SK-N-SH treated with all-trans-retinoic acid at 6 μM for 48 hours (cell line): Measurements from ENCODE around the gene IDI2.

Source experiments
- ATAC-seq: fragments of 200-7000 bp; cut with Tn5 transposase; 3 replicates; pipeline ENCODE4 v1.9.1; 2020; ENCODE audit warnings: mild to moderate bottlenecking, moderate library complexity
- ARNTL ChIP-seq: fragments of 450-650 bp; formaldehyde crosslinking; IDR thresholded peaks from 2 replicates; pipeline ENCODE4 v1.5.0; 2020; ENCODE audit warnings: low read depth, mild to moderate bottlenecking, moderate library complexity, borderline replicate concordance
- BACH2 ChIP-seq: fragments of 250-450 bp; sonication (Bioruptor Pico); IDR thresholded peaks from 2 replicates; pipeline ENCODE4 v1.9.0; 2021; ENCODE audit warnings: mild to moderate bottlenecking, borderline replicate concordance
- CSDC2 ChIP-seq: fragments of 250-450 bp; sonication (Bioruptor Pico); IDR thresholded peaks from 2 replicates; pipeline ENCODE4 v1.5.0; 2020; ENCODE audit warnings: mild to moderate bottlenecking, moderate library complexity
- ESRRG ChIP-seq: fragments of 250-450 bp; sonication (Bioruptor Pico); IDR thresholded peaks from 2 replicates; pipeline ENCODE4 v1.6.1; 2021; ENCODE audit warnings: mild to moderate bottlenecking
- GLIS3 ChIP-seq: fragments of 250-450 bp; sonication (Bioruptor Pico); IDR thresholded peaks from 2 replicates; pipeline ENCODE4 v1.5.0; 2020; ENCODE audit warnings: mild to moderate bottlenecking, moderate library complexity
- ISL1 ChIP-seq: fragments of 250-450 bp; sonication (Bioruptor Pico); IDR thresholded peaks from 2 replicates; pipeline ENCODE4 v2.1.2; 2022; ENCODE audit warnings: mild to moderate bottlenecking, moderate library complexity
- OSR1 ChIP-seq: fragments of 250-450 bp; sonication (Bioruptor Pico); IDR thresholded peaks from 2 replicates; pipeline ENCODE4 v1.8.0; 2022; ENCODE audit warnings: moderate library complexity, mild to moderate bottlenecking, inconsistent platforms
- PPARA ChIP-seq: fragments of 250-450 bp; sonication (Bioruptor Pico); IDR thresholded peaks from 2 replicates; pipeline ENCODE4 v1.5.0; 2020; ENCODE audit warnings: mild to moderate bottlenecking, borderline replicate concordance
- RARB ChIP-seq: fragments of 250-450 bp; sonication (Bioruptor Pico); IDR thresholded peaks from 2 replicates; pipeline ENCODE4 v1.8.0; 2021; ENCODE audit warnings: mild to moderate bottlenecking, moderate library complexity
- SNAI2 ChIP-seq: fragments of 250-450 bp; sonication (Bioruptor Pico); IDR thresholded peaks from 2 replicates; pipeline ENCODE4 v1.5.0; 2020; ENCODE audit warnings: mild to moderate bottlenecking, moderate library complexity
- TCF4 ChIP-seq: fragments of 250-450 bp; sonication (Bioruptor Pico); IDR thresholded peaks from 2 replicates; pipeline ENCODE4 v1.8.0; 2021; ENCODE audit warnings: mild to moderate bottlenecking, moderate library complexity, borderline replicate concordance
- TOX ChIP-seq: fragments of 250-450 bp; sonication (Bioruptor Pico); IDR thresholded peaks from 2 replicates; pipeline ENCODE4 v1.8.0; 2021; ENCODE audit warnings: mild to moderate bottlenecking, moderate library complexity, borderline replicate concordance
- ZC3H10 ChIP-seq: fragments of 250-450 bp; sonication (Bioruptor Pico); IDR thresholded peaks from 2 replicates; pipeline ENCODE4 v1.5.1; 2021; ENCODE audit warnings: mild to moderate bottlenecking, moderate library complexity
- ZFP3 ChIP-seq: fragments of 250-450 bp; sonication (Bioruptor Pico); IDR thresholded peaks from 2 replicates; pipeline ENCODE4 v1.5.0; 2020; ENCODE audit warnings: mild to moderate bottlenecking, moderate library complexity
- ZFP30 ChIP-seq: fragments of 450-650 bp; formaldehyde crosslinking; IDR thresholded peaks from 2 replicates; pipeline ENCODE4 v1.5.0; 2022; ENCODE audit warnings: mild to moderate bottlenecking, moderate library complexity
- ZNF565 ChIP-seq: fragments of 450-650 bp; formaldehyde crosslinking; conservative IDR thresholded peaks from 2 replicates; pipeline ENCODE4 v1.5.0; 2020; ENCODE audit warnings: low read depth, mild to moderate bottlenecking, moderate library complexity
- ZNF70 ChIP-seq: fragments of 450-650 bp; formaldehyde crosslinking; IDR thresholded peaks from 2 replicates; pipeline ENCODE4 v1.5.0; 2020; ENCODE audit warnings: mild to moderate bottlenecking, moderate library complexity
- ZNF8 ChIP-seq: fragments of 450-650 bp; formaldehyde crosslinking; IDR thresholded peaks from 2 replicates; pipeline ENCODE4 v1.5.0; 2020; ENCODE audit warnings: mild to moderate bottlenecking, moderate library complexity
- TF ChIP-seq, protein P1 (sequence below): fragments of 250-450 bp; sonication (Bioruptor Pico); IDR thresholded peaks from 2 replicates; pipeline ENCODE4 v1.8.0; 2021; ENCODE audit warnings: low read depth, mild to moderate bottlenecking, moderate library complexity, borderline replicate concordance
- TF ChIP-seq, protein P2 (sequence below): fragments of 250-450 bp; sonication (Bioruptor Pico); IDR thresholded peaks from 2 replicates; pipeline ENCODE4 v1.5.1; 2021; ENCODE audit warnings: mild to moderate bottlenecking, moderate library complexity
- TF ChIP-seq, protein P3 (sequence below): fragments of 250-450 bp; sonication (Bioruptor Pico); IDR thresholded peaks from 2 replicates; pipeline ENCODE4 v1.5.0; 2020; ENCODE audit warnings: mild to moderate bottlenecking, moderate library complexity
- TF ChIP-seq, protein P4 (sequence below): fragments of 250-450 bp; sonication (Bioruptor Pico); IDR thresholded peaks from 2 replicates; pipeline ENCODE4 v1.8.0; 2020; ENCODE audit warnings: mild to moderate bottlenecking, moderate library complexity, borderline replicate concordance
- TF ChIP-seq, protein P5 (sequence below): fragments of 250-450 bp; sonication (Bioruptor Pico); IDR thresholded peaks from 2 replicates; pipeline ENCODE4 v1.5.1; 2020; ENCODE audit warnings: low read depth, mild to moderate bottlenecking, moderate library complexity

The IDI2 gene

DNA sequence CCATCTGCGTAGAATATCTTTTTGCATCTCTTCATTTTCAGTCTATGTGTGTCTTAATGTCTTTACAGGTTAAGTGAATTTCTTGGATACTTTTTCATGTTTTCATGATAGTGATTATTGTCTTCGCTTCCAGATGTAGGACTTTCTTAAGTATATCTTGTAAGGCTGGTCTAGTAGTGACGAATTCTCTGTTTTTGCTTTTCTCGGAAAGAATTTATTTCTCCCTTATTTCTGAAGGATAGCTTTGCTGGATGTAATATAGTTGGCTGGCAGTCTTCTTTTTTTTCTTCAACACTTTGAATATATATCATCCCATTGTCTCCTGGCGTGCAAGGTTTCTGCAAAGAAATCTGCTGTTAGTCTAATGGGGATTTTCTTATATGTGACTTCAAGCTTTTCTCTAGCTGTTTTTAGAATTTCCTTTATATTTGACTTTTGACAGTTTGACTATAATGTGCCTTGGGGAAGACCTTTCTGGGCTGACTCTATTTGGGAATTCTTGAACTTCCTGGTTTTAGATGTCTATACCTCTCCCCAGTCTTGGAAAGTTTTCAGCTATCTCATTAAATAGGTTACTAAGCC, 23.1 kb downstream of the IDI2 start (continued):
- TF ChIP-seq, protein P1, sequence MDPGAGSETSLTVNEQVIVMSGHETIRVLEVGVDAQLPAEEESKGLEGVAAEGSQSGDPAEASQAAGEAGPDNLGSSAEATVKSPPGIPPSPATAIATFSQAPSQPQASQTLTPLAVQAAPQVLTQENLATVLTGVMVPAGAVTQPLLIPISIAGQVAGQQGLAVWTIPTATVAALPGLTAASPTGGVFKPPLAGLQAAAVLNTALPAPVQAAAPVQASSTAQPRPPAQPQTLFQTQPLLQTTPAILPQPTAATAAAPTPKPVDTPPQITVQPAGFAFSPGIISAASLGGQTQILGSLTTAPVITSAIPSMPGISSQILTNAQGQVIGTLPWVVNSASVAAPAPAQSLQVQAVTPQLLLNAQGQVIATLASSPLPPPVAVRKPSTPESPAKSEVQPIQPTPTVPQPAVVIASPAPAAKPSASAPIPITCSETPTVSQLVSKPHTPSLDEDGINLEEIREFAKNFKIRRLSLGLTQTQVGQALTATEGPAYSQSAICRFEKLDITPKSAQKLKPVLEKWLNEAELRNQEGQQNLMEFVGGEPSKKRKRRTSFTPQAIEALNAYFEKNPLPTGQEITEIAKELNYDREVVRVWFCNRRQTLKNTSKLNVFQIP (CRISPR knock-in tag) = no peak
- TF ChIP-seq, protein P2, sequence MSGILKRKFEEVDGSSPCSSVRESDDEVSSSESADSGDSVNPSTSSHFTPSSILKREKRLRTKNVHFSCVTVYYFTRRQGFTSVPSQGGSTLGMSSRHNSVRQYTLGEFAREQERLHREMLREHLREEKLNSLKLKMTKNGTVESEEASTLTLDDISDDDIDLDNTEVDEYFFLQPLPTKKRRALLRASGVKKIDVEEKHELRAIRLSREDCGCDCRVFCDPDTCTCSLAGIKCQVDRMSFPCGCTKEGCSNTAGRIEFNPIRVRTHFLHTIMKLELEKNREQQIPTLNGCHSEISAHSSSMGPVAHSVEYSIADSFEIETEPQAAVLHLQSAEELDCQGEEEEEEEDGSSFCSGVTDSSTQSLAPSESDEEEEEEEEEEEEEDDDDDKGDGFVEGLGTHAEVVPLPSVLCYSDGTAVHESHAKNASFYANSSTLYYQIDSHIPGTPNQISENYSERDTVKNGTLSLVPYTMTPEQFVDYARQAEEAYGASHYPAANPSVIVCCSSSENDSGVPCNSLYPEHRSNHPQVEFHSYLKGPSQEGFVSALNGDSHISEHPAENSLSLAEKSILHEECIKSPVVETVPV (CRISPR knock-in tag) = no peak
- no peak for TF ChIP-seq ZNF70 (CRISPR knock-in tag)

DNA sequence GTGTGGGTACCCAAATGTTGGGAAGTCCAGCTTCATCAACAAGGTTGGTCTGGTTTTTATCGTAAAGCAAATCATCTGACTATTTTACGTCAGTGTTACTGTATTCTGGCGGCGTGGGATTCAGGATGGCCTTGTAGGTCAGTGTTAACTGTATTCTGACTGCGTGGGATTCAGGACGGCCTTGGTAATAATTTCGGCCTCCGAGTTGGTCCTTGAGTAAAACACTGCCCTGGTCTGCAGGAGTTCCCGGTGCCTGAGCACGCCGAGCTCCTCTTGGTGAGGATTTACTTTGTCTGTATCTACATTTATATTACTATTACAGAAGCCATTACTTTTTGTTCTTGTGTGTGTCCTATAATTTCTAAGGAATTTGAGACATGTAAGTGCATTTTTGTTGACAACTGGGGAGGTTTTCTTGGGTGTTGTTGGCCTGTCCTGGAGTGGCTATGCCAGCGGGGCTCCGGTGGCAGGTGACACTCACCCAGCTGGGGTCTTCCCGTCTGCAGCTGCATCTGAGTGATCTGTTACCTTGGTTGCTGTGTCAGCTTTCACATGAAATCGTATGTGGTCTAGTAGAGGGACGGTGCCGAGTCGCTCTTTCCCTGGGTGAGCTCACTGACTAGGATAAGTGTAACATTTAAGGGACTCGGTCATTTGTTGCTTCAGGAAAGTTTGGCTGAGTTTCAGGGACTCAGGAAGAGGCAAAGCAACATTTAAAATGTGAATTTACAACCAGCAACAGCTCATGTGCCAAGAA, 28.2 kb downstream of the IDI2 start:
- TF ChIP-seq ZNF8 (CRISPR knock-in tag) (no peak), GLIS3 (CRISPR knock-in tag) (no peak), OSR1 (no peak), RARB (no peak), ZNF70 (CRISPR knock-in tag) (no peak), PPARA (CRISPR knock-in tag) (no peak), TCF4 (no peak), ISL1 (CRISPR knock-in tag) (no peak), ESRRG (CRISPR knock-in tag) (no peak), ZNF565 (CRISPR knock-in tag) (no peak), ZFP30 (CRISPR knock-in tag) (no peak), CSDC2 (CRISPR knock-in tag) (no peak)
- TF ChIP-seq, protein P3, sequence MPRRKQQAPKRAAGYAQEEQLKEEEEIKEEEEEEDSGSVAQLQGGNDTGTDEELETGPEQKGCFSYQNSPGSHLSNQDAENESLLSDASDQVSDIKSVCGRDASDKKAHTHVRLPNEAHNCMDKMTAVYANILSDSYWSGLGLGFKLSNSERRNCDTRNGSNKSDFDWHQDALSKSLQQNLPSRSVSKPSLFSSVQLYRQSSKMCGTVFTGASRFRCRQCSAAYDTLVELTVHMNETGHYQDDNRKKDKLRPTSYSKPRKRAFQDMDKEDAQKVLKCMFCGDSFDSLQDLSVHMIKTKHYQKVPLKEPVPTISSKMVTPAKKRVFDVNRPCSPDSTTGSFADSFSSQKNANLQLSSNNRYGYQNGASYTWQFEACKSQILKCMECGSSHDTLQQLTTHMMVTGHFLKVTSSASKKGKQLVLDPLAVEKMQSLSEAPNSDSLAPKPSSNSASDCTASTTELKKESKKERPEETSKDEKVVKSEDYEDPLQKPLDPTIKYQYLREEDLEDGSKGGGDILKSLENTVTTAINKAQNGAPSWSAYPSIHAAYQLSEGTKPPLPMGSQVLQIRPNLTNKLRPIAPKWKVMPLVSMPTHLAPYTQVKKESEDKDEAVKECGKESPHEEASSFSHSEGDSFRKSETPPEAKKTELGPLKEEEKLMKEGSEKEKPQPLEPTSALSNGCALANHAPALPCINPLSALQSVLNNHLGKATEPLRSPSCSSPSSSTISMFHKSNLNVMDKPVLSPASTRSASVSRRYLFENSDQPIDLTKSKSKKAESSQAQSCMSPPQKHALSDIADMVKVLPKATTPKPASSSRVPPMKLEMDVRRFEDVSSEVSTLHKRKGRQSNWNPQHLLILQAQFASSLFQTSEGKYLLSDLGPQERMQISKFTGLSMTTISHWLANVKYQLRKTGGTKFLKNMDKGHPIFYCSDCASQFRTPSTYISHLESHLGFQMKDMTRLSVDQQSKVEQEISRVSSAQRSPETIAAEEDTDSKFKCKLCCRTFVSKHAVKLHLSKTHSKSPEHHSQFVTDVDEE (CRISPR knock-in tag) = no peak
- TF ChIP-seq, protein P4, sequence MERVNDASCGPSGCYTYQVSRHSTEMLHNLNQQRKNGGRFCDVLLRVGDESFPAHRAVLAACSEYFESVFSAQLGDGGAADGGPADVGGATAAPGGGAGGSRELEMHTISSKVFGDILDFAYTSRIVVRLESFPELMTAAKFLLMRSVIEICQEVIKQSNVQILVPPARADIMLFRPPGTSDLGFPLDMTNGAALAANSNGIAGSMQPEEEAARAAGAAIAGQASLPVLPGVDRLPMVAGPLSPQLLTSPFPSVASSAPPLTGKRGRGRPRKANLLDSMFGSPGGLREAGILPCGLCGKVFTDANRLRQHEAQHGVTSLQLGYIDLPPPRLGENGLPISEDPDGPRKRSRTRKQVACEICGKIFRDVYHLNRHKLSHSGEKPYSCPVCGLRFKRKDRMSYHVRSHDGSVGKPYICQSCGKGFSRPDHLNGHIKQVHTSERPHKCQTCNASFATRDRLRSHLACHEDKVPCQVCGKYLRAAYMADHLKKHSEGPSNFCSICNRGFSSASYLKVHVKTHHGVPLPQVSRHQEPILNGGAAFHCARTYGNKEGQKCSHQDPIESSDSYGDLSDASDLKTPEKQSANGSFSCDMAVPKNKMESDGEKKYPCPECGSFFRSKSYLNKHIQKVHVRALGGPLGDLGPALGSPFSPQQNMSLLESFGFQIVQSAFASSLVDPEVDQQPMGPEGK (CRISPR knock-in tag) = no peak
- TF ChIP-seq, protein P5, sequence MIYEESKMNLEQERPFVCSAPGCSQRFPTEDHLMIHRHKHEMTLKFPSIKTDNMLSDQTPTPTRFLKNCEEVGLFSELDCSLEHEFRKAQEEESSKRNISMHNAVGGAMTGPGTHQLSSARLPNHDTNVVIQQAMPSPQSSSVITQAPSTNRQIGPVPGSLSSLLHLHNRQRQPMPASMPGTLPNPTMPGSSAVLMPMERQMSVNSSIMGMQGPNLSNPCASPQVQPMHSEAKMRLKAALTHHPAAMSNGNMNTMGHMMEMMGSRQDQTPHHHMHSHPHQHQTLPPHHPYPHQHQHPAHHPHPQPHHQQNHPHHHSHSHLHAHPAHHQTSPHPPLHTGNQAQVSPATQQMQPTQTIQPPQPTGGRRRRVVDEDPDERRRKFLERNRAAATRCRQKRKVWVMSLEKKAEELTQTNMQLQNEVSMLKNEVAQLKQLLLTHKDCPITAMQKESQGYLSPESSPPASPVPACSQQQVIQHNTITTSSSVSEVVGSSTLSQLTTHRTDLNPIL = no peak
- ATAC-seq = no peak

DNA sequence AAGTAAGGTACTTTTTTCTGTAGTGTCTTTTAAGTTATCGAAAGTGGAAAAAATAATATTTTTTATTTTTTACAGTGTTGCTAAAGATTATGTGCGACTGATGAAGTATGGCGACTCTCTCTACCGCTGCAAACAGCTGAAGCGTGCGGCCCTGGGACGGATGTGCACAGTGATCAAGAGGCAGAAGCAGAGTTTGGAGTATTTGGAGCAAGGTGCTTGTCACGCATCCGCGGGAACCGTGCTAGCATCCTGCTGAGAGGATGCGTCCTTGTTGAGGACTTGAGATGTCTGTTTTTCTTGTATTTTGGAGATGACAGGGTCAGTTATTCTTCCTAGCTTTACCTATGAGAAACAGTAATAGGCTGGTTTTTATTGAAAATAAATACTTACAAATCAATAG, 29.6 kb downstream of the IDI2 start:
- TF ChIP-seq SNAI2 (no peak), ARNTL (CRISPR knock-in tag) (no peak), ZFP3 (CRISPR knock-in tag) (no peak), ISL1 (CRISPR knock-in tag) (no peak), BACH2 (CRISPR knock-in tag) (no peak), ZC3H10 (no peak), TOX (CRISPR knock-in tag) (no peak), ZFP30 (CRISPR knock-in tag) (no peak), OSR1 (no peak)
- TF ChIP-seq, protein P1 (CRISPR knock-in tag) = no peak
- TF ChIP-seq, all 23 proteins: peak for 0
- ATAC-seq = no peak
